HG02885 (cell line): ENCODE measurements around the gene UNC5A.

Experiments used
- ATAC-seq: cut with Tn5 transposase; IDR thresholded peaks from one replicate; pipeline ENCODE4 v1.9.1; 2021; ENCODE audit warnings: mild to moderate bottlenecking; ENCODE audit not compliant: unreplicated experiment, poor library complexity

UNC5A gene

DNA sequence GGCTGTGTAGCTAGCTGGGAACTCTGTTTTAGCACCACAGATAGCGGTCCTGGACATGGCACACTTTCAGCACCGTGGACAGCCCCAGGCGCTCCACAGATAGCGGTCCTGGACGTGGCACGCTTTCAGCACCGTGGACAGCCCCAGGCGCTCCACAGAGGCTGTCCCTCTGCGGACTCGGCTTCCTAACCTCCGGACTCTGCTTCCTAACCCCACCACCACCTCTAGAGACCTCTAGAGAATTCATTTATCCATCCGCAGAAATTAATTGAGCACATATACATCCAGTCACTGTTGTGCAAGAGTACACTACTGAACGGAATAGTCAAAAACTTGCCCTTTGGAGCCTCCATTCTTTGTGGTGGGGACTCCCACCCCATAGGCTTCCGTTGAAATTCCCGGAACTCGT is 27.4 kb downstream of the UNC5A start:
- ATAC-seq = no peak

DNA sequence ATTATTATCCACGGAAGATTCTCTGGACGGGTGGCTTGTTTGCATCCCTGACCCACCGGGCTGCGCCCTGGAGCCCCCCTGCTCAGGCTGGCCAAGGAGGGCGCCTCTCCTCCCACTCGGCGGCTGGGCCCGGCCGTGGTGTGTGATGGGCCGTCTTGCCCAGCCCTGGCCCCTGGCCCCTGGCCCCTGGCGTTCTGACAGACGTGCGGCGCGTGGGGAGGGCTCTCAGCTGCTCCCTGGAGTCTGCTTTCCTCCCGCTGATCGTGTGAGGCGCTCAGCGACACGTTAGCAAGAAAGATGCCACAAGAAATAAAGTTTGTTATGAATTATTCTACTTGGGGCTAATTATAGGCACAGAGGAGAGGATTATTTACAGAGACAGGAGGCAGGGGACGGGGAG is 33.3 kb downstream of the UNC5A start:
- ATAC-seq = no peak

DNA sequence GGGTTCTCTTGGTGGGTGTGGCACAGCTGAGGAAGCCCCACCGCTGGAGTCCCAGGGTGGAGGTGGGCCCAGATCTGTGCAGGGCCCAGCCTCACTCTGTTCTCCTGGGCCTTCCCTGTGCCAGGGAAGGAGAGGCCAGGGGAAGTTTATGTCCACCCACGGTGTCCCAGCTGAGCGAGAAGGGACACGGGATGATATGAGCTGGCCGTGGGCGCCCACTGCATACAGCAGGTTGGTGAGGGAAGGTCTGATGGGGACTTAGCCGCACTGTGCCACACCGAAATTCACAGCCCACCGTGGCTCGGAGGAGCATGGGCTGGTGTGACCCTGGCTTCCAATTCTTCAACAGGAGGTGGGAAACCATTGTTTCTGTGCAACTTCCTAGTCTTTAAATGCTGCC is 33.9 kb downstream of the UNC5A start:
- ATAC-seq = no peak

- ATAC-seq = no peak
Observed at GRCh38 chr5:176844706-176845391, 34.5 kb downstream of the UNC5A start.

DNA sequence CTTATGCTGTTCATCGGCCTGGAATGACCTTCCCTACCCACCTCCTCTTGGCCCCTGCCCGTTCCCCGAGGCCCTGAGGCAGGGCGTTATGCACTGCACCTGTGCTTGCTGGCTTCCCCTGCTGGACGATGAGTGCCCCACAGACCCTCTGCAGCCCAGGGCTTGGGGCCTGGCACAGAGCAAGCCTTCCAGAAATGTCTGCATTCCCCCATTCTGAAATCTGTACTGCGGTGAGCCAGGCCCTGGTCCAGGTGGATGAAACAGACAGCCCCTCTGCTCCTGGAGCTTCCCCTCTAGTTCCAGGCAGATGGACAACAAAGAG is 35.0 kb downstream of the UNC5A start:
- ATAC-seq = no peak

GRCh38 chr5:176846335-176847140 is 36.2 kb downstream of the UNC5A start:
- no peak for ATAC-seq

- no peak for ATAC-seq
Observed at GRCh38 chr5:176847148-176847547, 36.8 kb downstream of the UNC5A start.

GRCh38 chr5:176847726-176848290 is 37.4 kb downstream of the UNC5A start:
- ATAC-seq = no peak

- ATAC-seq = no peak
Observed at GRCh38 chr5:176848651-176849050, 38.3 kb downstream of the UNC5A start.

DNA sequence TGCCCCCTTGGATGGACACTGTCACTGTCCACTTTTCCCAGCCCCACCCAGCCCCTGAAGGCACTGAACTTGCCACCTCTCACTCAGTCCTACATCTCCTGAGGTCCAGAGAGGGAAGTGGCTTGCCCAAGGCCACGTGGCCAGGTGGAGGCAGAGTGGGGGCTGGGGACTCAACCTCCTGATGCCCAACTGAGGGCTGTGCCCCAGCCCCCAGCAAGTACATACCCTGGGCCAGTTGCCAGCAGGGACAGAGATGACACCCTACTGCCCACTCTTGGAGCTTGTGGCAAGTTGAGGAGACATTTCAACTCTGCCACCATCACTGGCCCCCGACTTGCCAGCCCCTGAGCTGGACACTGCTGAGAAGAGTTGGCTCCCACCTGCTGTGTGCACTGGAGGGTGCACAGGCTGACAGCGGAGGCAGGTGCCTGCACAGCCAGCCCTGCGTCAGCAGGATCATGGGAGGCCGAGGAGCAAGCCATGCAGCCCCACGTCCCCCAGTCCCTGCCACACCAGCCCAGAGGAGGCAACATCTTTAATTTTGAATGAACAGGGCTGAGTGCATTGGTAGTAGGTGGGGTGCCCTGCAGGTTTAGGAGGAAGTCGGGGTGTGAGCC is 39.4 kb downstream of the UNC5A start:
- ATAC-seq = no peak

DNA sequence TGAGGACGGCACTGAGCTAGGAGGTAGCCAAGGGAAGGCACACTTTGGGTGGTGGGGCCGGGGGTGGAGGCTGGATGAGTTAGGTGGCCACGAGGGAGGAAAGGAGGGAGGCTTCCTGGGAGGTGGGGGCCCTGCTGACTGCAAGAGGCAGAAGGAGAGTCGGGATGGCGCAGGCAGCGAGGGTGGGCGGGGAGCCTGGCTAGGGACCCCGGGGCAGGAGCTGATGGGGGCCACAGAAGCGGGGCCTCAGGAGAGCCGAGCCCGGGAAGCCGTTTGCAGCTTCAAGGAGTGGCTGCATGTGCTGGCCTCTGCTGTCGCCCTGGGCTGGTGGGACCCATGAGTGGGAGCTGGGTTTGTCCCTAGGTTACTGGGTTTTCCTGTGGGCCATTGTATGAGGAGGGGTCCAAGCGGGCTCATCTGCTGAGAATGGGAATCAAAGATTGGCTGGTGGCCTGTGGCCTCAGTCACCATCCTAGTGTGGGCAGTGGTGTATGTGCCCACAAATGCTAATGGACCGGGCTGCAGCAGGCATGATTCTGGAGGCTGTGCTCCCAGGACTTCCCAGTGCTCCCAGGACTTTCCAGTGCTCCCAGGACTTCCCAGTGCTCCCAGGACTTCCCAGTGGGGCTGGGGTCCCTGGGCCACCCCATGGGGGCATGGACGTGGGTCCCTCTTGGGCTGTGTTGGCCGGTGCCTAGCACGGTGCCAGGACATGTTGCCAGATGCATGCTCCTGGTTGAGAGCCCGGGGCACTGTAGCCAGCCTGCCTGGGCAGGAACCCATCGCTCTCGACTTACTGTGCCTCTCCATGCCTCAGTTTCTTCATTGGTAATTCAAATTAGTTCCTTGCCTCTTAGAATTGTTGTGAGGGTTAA is 40.2 kb downstream of the UNC5A start:
- no peak for ATAC-seq

DNA sequence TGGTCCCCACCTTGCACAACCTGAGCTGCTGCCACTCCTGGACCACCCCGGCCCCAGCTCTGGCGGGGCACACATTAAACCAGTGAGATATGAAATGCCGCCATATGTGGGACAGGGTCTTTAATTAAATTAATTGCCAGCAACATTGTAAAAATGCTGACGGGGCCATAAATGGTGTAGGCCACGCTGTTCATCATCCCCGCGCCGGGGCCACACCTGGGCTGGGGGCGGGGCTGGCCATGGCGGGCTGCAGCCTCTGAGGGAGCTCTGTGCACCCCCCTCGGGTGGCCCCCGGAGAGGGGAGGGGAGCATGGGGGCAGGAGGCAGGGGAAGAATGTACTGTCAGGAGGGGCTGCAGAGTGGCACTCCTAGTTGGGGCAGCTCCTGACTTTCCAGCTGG is 41.0 kb downstream of the UNC5A start:
- ATAC-seq = no peak

DNA sequence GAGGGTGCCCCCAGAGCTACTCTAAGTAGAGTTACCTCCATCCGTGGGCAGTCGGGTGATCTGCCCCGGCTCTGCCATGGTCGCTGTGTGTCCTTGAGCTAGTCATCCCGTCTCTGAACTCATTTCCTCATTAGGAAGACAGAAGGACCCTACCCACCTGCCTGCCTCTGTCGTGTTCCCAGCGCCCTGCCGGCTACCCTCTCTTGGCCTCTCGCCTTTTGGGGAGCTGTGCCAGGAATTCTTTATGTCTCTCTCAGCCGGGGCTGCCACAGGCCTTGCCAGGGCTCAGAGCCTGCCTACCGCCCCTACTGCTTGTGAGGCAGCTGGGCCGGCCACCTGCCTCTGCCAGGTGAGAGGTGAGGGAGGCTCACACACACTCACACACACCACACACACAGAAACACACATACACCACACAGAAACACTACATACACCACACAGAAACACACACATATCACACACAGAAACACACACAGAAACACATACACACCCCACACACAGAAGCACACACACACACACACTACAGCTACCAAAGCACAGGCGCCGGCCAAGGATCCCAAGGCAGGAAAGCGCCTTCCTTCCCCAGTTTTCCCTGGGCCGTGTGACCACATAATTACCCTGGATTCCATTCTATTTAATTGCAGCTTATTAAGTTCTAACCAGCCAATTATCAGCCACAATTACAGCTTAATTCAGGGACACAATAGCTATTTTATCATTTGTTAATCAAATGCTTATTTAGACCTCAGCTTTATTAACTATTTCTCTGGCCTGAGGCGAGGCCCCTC is 41.7 kb downstream of the UNC5A start:
- ATAC-seq = no peak

DNA sequence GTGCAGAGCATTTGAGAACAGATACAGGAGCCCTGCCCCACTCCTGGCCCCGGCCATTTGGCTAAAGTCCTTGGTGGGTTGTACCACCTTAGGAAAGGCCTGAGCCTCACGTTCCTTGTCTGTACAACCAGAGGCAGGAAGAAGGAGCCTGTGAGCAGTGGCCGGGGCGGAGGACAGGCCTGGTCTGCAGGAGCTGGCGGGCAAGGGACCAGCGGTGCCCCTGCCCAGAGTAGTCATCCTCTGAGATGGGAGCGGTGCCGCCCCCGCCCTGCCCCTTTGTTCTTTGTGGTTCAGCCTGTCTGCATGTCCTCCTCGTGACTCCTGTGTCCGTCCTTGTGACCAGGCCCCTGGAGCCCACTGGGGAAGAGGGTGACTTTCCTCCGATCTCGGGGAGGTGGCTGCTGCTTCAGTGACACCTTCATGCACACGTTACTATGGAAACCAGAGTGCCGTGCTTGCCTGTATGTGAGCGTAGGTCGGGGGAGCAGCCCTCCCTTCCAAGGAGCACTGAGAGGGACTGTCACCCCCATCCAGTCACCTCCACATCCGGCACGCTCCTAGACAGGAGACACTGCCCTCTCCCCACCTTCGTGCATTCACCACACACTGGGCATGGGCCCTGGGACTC is 42.9 kb downstream of the UNC5A start:
- ATAC-seq = no peak

GRCh38 chr5:176854164-176854563 is 43.8 kb downstream of the UNC5A start:
- ATAC-seq = no peak

DNA sequence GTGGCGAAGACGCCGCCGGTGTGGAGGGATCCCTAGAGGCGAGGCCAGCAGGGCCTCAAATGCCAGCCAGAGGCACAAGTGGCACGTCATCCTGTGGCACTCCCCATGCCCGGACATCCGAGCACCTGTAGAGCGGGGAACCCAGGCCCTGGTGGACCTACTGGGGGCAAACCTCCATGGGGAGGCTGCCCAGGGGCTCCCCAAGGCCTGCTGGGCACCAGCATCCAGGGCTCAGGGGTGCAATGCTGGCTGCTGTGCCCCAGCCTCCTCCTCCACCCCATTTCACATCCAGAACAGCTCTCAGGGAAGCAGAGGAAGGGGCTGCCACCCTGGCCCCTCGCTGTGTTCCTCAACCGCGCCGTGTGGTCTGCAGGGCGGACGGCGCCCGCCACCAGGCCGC is 45.2 kb downstream of the UNC5A start:
- ATAC-seq = no peak

DNA sequence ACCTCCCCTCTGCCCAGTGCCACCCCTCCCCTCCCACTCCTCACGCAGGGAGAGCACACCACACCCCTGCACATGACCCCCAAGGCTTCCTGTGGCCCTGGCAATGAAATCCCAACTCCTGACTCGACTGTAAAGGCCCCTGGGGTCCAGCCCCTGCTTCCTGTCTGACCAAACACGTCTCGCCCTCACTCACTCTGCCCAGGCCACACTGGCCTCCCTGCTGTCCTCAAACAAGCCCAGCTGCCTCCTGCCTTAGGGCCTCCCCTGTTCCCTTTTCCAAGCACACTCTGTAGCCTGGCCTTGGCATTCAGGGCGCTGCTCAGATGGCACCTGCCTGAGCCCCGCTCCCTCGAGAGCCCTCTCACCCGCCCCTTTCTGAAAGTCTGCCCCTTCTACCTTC is 46.4 kb downstream of the UNC5A start:
- no peak for ATAC-seq

DNA sequence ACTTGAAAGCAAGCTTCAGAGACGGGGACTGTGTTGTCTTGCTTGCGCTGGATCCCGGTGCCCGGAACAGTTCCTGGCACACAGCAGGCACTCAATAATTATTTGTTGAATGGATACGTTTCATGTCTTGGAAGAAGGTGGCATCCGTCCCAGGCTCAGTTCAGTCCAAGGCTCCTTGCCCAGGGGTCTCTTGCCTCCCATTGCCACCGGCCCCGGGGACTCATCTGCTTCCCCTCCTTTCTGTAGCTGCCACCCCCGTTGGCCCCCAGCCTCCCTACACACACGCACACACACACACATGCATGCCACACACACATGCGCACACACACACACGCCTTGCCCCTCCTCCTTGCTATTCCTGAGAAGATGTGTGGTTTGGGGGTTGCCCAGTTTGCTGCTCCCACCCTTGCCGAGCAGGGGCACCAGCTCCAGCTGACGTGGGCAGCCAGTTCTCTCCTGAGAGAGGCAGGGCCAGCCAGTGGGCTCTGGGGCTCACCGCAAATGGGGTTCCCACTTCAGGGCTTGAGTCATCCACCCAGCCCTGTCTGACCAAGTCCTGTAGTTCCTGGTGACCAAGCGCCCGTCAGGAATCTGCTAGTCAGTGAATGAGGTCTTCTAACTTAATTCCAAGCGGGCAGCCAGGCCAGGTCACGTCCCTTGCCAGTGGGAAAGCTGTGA is 47.0 kb downstream of the UNC5A start:
- ATAC-seq = no peak

GRCh38 chr5:176857894-176858273 is 47.5 kb downstream of the UNC5A start:
- no peak for ATAC-seq
